GM12872 (cell line): ENCODE data around the gene FBXL15.

ENCODE experiments used
- TF ChIP-seq, protein P1 (sequence below): IDR thresholded peaks from 3 replicates; pipeline ENCODE4 v1.5.1; 2011; ENCODE audit warnings: low read depth, mild to moderate bottlenecking, low read length, moderate library complexity; ENCODE audit not compliant: insufficient read depth

Gene FBXL15

DNA sequence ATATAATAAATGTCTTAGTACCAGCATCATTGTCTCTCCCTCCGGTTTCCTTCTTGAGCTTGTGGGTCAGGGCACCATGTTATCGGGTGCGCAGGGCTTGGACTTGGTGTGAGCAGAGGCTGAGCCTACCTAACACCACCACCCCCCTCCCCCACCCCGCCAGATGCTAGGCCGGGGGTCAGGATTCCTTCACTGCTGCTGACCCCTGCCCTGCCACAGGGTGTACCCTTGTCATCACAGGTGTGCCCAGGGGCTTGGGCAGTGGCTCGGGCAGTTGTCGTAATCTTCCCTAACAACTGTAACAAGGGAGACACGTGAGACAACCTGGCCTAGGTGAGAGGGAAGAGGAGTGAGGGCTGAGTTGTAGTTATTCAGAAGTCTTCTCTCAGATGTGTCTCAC, 37.8 kb upstream of the FBXL15 start:
- TF ChIP-seq, protein P1, sequence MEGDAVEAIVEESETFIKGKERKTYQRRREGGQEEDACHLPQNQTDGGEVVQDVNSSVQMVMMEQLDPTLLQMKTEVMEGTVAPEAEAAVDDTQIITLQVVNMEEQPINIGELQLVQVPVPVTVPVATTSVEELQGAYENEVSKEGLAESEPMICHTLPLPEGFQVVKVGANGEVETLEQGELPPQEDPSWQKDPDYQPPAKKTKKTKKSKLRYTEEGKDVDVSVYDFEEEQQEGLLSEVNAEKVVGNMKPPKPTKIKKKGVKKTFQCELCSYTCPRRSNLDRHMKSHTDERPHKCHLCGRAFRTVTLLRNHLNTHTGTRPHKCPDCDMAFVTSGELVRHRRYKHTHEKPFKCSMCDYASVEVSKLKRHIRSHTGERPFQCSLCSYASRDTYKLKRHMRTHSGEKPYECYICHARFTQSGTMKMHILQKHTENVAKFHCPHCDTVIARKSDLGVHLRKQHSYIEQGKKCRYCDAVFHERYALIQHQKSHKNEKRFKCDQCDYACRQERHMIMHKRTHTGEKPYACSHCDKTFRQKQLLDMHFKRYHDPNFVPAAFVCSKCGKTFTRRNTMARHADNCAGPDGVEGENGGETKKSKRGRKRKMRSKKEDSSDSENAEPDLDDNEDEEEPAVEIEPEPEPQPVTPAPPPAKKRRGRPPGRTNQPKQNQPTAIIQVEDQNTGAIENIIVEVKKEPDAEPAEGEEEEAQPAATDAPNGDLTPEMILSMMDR: no peak

DNA sequence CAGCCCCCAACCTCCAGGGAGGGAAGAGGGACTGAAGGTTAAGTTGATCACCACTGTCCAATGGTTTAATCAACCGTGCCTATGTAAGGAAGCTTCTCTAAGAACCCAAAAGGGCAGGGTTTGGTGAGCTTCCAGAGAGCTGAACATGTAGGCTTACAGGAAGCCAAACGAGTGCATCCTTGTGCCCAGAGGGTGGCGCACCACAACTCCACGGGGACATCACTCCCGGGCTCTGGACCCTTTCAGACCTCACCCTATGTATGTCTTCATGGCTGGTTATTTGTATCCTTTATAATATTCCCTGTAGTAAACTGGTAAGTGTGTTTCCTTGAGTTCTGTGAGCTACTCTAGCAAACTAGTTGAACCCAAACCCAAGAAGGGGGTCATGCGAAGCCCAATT, 36.6 kb upstream of the FBXL15 start:
- TF ChIP-seq, protein P1: peak; percentile 32; the same call in 2 of the 3 replicates

DNA sequence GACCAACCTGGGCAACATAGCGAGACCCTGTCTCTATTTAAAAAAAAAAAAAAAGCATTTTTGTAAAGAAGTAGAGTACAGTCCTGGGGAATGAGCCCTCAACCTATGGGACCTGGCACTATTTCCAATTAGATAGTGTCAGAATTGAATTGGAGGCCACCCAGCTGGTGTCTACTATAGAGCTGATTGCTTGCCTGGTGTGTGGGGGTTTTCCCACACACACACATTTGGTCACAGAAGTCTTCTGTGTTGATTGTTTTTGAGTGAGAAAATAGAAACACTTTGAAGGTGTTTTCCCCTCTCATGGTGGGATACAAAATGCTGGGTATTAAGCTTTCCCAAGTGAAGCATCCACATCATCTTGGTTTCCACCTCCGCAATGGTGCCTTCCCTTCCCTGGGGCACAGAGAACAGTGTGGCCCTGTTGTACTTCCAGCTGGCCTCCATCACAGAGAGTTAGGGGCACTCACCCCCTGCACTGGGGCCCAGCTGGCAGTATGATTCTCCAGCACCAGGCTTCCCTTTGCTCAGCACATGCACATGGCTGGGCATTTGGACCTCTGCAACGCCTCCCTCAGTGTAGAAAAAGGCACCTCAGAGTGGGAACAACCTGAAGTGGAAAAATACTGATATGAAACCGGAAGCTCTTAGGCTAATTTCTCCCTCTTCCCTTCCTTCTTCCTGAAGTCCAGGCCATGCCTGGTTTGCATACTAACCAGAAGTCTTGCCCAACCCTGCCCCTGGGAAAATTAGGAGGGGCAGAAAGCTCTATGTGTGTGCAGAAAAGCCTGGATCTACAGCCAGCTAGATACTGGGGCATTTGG, 35.8 kb upstream of the FBXL15 start:
- TF ChIP-seq, protein P1: no peak

DNA sequence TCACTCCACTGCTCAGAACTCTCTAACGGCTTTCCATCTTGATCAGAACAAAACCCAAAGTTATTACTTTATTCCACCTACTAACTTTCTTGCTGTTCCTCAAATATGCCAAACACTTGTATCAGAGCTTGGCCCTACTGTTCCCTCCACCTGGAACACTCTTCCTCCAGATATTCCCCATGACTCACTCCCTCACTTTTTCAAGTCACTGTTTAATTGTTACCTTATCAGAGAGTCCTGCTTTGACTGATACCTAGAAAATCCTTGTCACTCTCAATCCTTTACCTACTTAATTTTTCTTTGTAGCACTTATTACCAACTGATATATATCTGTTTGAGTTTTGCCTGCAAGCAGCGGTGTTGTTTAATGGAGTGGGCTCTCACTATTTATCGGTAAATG, 30.7 kb upstream of the FBXL15 start:
- TF ChIP-seq, protein P1: no peak

DNA sequence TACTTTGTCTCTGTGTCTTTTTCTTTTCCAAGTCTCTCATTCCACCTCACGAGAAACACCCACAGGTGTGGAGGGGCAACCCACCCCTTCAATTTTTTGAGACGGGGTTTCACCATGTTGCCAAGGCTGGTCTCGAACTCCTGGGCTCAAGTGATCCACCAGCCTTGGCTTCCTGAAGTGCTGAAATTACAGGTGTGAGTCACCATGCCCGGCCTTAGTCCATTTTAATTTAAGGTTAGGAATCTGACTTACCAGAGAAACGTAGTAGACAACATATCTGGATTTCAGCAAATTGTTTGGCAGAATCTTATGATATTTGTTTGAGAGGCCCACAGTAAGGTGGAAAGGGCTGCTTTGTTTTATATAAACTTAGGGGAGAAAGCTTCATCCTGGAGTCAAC, 28.3 kb upstream of the FBXL15 start:
- TF ChIP-seq, protein P1: no peak

DNA sequence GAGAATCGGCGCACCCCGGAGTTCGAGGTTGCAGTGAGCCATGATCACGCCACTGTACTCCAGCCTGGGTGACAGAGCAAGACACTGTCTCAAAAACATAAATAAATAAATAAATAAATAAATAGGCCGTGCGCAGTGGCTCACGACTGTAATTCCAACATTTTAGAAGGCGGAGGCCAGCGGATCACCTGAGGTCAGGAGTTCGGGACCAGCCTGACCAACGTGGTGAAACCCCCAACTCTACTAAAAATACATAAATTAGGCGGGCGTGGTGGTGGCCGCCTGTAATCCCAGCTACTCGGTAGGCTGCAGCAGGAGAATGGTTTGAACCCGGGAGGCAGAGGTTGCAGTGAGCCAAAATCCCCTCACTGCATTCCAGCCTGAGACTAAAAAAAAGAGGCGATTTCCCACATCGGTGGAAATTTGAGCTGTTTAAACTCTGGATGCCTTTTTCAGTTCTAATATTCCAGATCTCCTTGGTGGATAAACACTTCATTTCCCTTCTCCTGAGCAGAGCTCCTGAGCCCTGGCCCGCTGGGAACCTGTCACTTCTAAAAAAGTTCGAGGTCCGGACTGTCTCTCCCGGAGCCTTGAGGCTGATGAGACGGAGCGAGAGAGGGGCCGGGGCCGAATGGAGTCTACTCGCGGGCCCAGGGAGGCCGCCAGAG, 27.1 kb upstream of the FBXL15 start:
- TF ChIP-seq, protein P1: no peak

DNA sequence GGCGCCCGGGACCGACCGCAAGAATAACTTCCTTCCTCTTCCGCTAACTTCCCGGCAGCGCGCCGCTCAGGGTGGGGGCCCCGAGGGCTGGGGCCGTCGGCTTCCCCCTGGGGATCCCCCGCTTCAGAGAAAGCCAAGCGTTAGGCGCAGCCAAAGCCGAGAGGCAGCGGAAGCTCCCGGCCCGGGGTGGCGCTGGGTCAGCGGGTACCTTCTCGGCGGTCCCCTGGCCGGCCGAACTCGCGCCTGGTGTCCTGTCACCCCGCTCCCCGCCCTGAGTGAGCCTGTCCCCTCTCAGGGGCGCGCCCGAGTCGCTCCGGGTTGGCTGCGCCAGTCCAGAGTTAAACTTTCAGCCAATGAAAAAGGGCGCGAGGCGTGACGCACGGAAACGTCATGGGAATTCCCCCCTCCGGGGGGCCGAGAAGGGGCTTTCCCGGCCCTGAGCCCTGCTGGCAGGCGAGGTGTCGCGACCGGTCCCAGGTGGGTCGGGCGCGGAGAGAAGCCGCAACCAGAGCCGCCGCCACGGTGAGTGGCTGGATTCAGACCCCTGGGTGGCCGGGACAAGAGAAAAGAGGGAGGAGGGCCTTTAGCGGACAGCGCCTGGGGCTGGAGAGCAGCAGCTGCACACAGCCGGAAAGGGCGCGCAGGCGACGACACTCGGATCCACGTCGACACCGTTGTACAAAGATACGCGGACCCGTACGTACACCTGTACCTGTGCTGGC, 26.4 kb upstream of the FBXL15 start:
- TF ChIP-seq, protein P1: peak; percentile 84
